H9 (cell line): ENCODE measurements around the gene HIVEP1. TPM values are rescaled to one million over a fixed set of nuclear protein-coding genes. Genes with fewer than 3 reads are reported as not detected.

Experiments used
- DNase-seq: peaks from one replicate; pipeline ENCODE4 v3.0.0-alpha.2; 2017
- H2AFZ ChIP-seq: one replicate; pipeline ENCODE4 v1.6.1; 2013; ENCODE audit warnings: mild to moderate bottlenecking, low read length, control low read depth, moderate library complexity
- H2AK5ac ChIP-seq: 2 replicates; pipeline ENCODE4 v1.6.1; 2013; ENCODE audit warnings: low read length, control low read depth, mixed read lengths; ENCODE audit not compliant: insufficient read length
- H2BK120ac ChIP-seq: one replicate; pipeline ENCODE4 v1.6.1; 2013; ENCODE audit warnings: low read depth, mild to moderate bottlenecking, low read length, control low read depth, inconsistent platforms; ENCODE audit not compliant: poor library complexity, severe bottlenecking
- H2BK12ac ChIP-seq: 2 replicates; pipeline ENCODE4 v1.6.1; 2013; ENCODE audit warnings: low read length, control low read depth, mixed read lengths, low read depth; ENCODE audit not compliant: insufficient read length
- H2BK15ac ChIP-seq: 2 replicates; pipeline ENCODE4 v1.6.1; 2013; ENCODE audit warnings: low read depth, low read length, control low read depth
- H2BK20ac ChIP-seq: one replicate; pipeline ENCODE4 v1.6.1; 2013; ENCODE audit warnings: low read depth, mild to moderate bottlenecking, low read length, control low read depth, inconsistent platforms; ENCODE audit not compliant: poor library complexity, severe bottlenecking
- H2BK5ac ChIP-seq: 2 replicates; pipeline ENCODE4 v1.6.1; 2013; ENCODE audit warnings: low read length, control low read depth, mixed read lengths; ENCODE audit not compliant: insufficient read length
- H3K14ac ChIP-seq: 2 replicates; pipeline ENCODE4 v1.6.1; 2013; ENCODE audit warnings: low read length, control low read depth; ENCODE audit not compliant: insufficient read depth
- H3K18ac ChIP-seq: 2 replicates; pipeline ENCODE4 v1.6.1; 2013; ENCODE audit warnings: low read depth, mild to moderate bottlenecking, mixed read lengths, low read length, control low read depth; ENCODE audit not compliant: insufficient read length
- H3K23ac ChIP-seq: 2 replicates; pipeline ENCODE4 v1.6.1; 2013; ENCODE audit warnings: low read length, control low read depth, mixed read lengths, low read depth; ENCODE audit not compliant: insufficient read length
- H3K23me2 ChIP-seq: 2 replicates; pipeline ENCODE4 v1.6.1; 2013; ENCODE audit warnings: low read depth, mild to moderate bottlenecking, mixed read lengths, low read length, control low read depth; ENCODE audit not compliant: insufficient read length, poor library complexity, severe bottlenecking
- H3K27ac ChIP-seq: 2 replicates; pipeline ENCODE4 v1.5.1; 2013; ENCODE audit warnings: low read length, control low read depth, mixed read lengths, low read depth; ENCODE audit not compliant: insufficient read length
- H3K27me3 ChIP-seq: 2 replicates; pipeline ENCODE4 v1.6.1; 2013; ENCODE audit warnings: low read length, control low read depth, inconsistent platforms; ENCODE audit not compliant: insufficient read depth
- H3K4ac ChIP-seq: 2 replicates; pipeline ENCODE4 v1.6.1; 2013; ENCODE audit warnings: low read depth, mild to moderate bottlenecking, control low read depth, inconsistent platforms, low read length, moderate library complexity
- H3K4me1 ChIP-seq: 2 replicates; pipeline ENCODE4 v1.6.1; 2013; ENCODE audit warnings: low read length, control low read depth, inconsistent platforms; ENCODE audit not compliant: insufficient read depth
- H3K4me2 ChIP-seq: 2 replicates; pipeline ENCODE4 v1.6.1; 2013; ENCODE audit warnings: low read length, control low read depth, mixed read lengths; ENCODE audit not compliant: insufficient read length, insufficient read depth
- H3K56ac ChIP-seq: 2 replicates; pipeline ENCODE4 v1.6.1; 2013; ENCODE audit warnings: low read depth, mild to moderate bottlenecking, mixed read lengths, low read length, control low read depth; ENCODE audit not compliant: insufficient read length
- H3K79me1 ChIP-seq: 2 replicates; pipeline ENCODE4 v1.6.1; 2013; ENCODE audit warnings: low read depth, mild to moderate bottlenecking, moderate library complexity, low read length, control low read depth, inconsistent platforms; ENCODE audit not compliant: insufficient read depth, poor library complexity, severe bottlenecking
- H3K79me2 ChIP-seq: 2 replicates; pipeline ENCODE4 v1.6.1; 2013; ENCODE audit warnings: low read length, control low read depth, inconsistent platforms; ENCODE audit not compliant: insufficient read depth
- H3K9ac ChIP-seq: 2 replicates; pipeline ENCODE4 v1.6.1; 2013; ENCODE audit warnings: low read length, control low read depth, mixed read lengths; ENCODE audit not compliant: insufficient read length; ENCODE audit errors: extremely low read depth
- H3K9me3 ChIP-seq: one replicate; pipeline ENCODE4 v1.6.1; 2013; ENCODE audit warnings: low read depth, low read length, inconsistent platforms; ENCODE audit not compliant: control insufficient read depth
- H3T11ph ChIP-seq: one replicate; pipeline ENCODE4 v1.6.1; 2013; ENCODE audit warnings: mild to moderate bottlenecking, low read length, control low read depth, inconsistent platforms
- H4K20me1 ChIP-seq: one replicate; pipeline ENCODE4 v1.6.1; 2013; ENCODE audit not compliant: control insufficient read depth, insufficient read length, insufficient read depth
- H4K5ac ChIP-seq: 2 replicates; pipeline ENCODE4 v1.6.1; 2013; ENCODE audit warnings: low read depth, mild to moderate bottlenecking, mixed read lengths, low read length, control low read depth; ENCODE audit not compliant: insufficient read length
- H4K8ac ChIP-seq: replicated peaks from 2 replicates; pipeline ENCODE4 v1.6.1; 2013; ENCODE audit warnings: low read length, control low read depth, mixed read lengths, low read depth; ENCODE audit not compliant: insufficient read length
- H4K91ac ChIP-seq: 2 replicates; pipeline ENCODE4 v1.6.1; 2013; ENCODE audit warnings: low read depth, mild to moderate bottlenecking, moderate library complexity, mixed read lengths, low read length, control low read depth; ENCODE audit not compliant: insufficient read length
- H3K27ac Mint-ChIP-seq, 3 experiments: 2 replicates in 2 of 3; 3 replicates in 1 of 3; pipeline ENCODE4 v1.8.0; 2020 to 2021; ENCODE audit warnings: mixed read lengths in 3 of 3, mild to moderate bottlenecking in 1 of 3, moderate library complexity in 1 of 3
- H3K27me3 Mint-ChIP-seq: 2 replicates; pipeline ENCODE4 v1.8.0; 2021; ENCODE audit warnings: low read depth, mild to moderate bottlenecking, moderate library complexity, mixed read lengths
- H3K36me3 Mint-ChIP-seq, 3 experiments: 2 replicates in 2 of 3; 3 replicates in 1 of 3; pipeline ENCODE4 v1.8.0; 2020 to 2021; ENCODE audit warnings: low read depth in 3 of 3, mixed read lengths in 3 of 3; ENCODE audit not compliant: insufficient read depth in 1 of 3
- H3K4me1 Mint-ChIP-seq, 2 experiments: 2 replicates each; pipeline ENCODE4 v1.8.0; 2020; ENCODE audit warnings: mixed read lengths in 2 of 2
- H3K4me3 Mint-ChIP-seq, 2 experiments: 2 replicates in 1 of 2; 3 replicates in 1 of 2; pipeline ENCODE4 v1.8.0; 2020 to 2021; ENCODE audit warnings: mild to moderate bottlenecking in 2 of 2, mixed read lengths in 2 of 2, moderate library complexity in 1 of 2
- H3K9me3 Mint-ChIP-seq, 2 experiments: 2 replicates in 1 of 2; 3 replicates in 1 of 2; pipeline ENCODE4 v1.8.0; 2020; ENCODE audit warnings: mild to moderate bottlenecking in 2 of 2, mixed read lengths in 2 of 2, moderate library complexity in 1 of 2
- CTCF ChIP-seq: fragments of 200-600 bp; sonication (generic); conservative IDR thresholded peaks from 3 replicates; pipeline ENCODE4 v1.8.0; 2021; ENCODE audit warnings: antibody characterized with exemption, mild to moderate bottlenecking
- WGBS: extraction: QIAGEN DNeasy Blood & Tissue Kit; methylation state at CpG from one replicate; pipeline ENCODE4 v1.1.7; 2013; ENCODE audit warnings: missing lambda C conversion rate, low lambda C conversion rate, mixed read lengths; ENCODE audit not compliant: insufficient read length; ENCODE audit errors: extremely low coverage; 5-methylcytosine and 5-hydroxymethylcytosine counted together
- total RNA-seq: library from RNA; stranded (reverse); gene quantifications from 2 replicates; pipeline ENCODE4 v1.2.1, GENCODE V29; 2021

Gene HIVEP1
- total RNA-seq, 1 experiment from 2014 or later: 44.2 TPM

GRCh38 chr6:12069891-12070529, 57.9 kb downstream of the HIVEP1 start:
- H3K4me2 ChIP-seq: no peak overlapping the region
- no peaks in the 10 kb centered on the region for H3K27me3 ChIP-seq
- no peak overlapping the region for H3K14ac ChIP-seq
- no peaks in the 10 kb centered on the region; a peak in 1 of 7 replicates for H3K36me3 Mint-ChIP-seq
- no peak overlapping the region for H3K56ac ChIP-seq
- no peak overlapping the region for H2BK120ac ChIP-seq
- H3K79me2 ChIP-seq: no peaks in the 10 kb centered on the region; the same call in 1 of the 2 replicates
- no peak overlapping the region for H3K9ac ChIP-seq
- H3K9me3 Mint-ChIP-seq: no peaks in the 10 kb centered on the region; a peak in 1 of 5 replicates
- H4K91ac ChIP-seq: no peak overlapping the region
- no peak for DNase-seq
- no peak overlapping the region; a peak in 1 of 7 replicates for H3K27ac Mint-ChIP-seq
- no peak overlapping the region for H2AFZ ChIP-seq
- no peak overlapping the region for H3T11ph ChIP-seq
- no peak for TF ChIP-seq CTCF
- no peak overlapping the region for H3K23ac ChIP-seq
- H3K27me3 Mint-ChIP-seq: no peaks in the 10 kb centered on the region
- no peak overlapping the region for H3K4me3 Mint-ChIP-seq
- peaks cover 3% of the 10 kb centered on the region for H3K79me1 ChIP-seq
- H2BK15ac ChIP-seq: no peak overlapping the region
- no peak overlapping the region for H4K5ac ChIP-seq
- H3K27ac ChIP-seq: no peak overlapping the region
- H2BK20ac ChIP-seq: no peak overlapping the region
- no peak overlapping the region for H3K18ac ChIP-seq
- no peaks in the 10 kb centered on the region for H4K20me1 ChIP-seq
- no CpG with 5 or more reads among the region's 9 CpGs for WGBS
- no peaks in the 10 kb centered on the region for H3K23me2 ChIP-seq
- peaks cover 21 to 33% of the 10 kb centered on the region in 2 experiments for H3K4me1 Mint-ChIP-seq
- no peak overlapping the region for H4K8ac ChIP-seq
- no peak overlapping the region for H3K4ac ChIP-seq
- no peak overlapping the region for H2BK5ac ChIP-seq
- H3K4me1 ChIP-seq: no peaks in the 10 kb centered on the region
- no peaks in the 10 kb centered on the region for H3K9me3 ChIP-seq
- H2BK12ac ChIP-seq: no peak overlapping the region
- H2AK5ac ChIP-seq: no peak overlapping the region
